NCI-H2081 (cell line): Measurements from ENCODE around the gene TRIM33.
A peak's percentile ranks its signal among the peaks of the same experiment; 100 is the strongest.
"Not testable (repeated sequence)": the region's sequence is repeated elsewhere in the genome, so short reads cannot be mapped to it uniquely, and the experiment has no call there.

Source experiments
- DNase-seq, 2 experiments: peaks; one replicate each; lab custom pipeline; 2025; lab: John Stamatoyannopoulos, UW

Gene TRIM33

GRCh38 chr1:114397601-114398000 lies 113.4 kb downstream of the TRIM33 start:
- no peak for DNase-seq

GRCh38 chr1:114395863-114396262 lies 115.1 kb downstream of the TRIM33 start:
- no peak for DNase-seq

- no peak for DNase-seq
Measured at GRCh38 chr1:114390960-114391359, 120.0 kb downstream of the TRIM33 start.

GRCh38 chr1:114390361-114390760 lies 120.6 kb downstream of the TRIM33 start:
- no peak for DNase-seq

GRCh38 chr1:114388432-114389003 lies 122.5 kb downstream of the TRIM33 start:
- no peak for DNase-seq

- not testable (repeated sequence) for DNase-seq
Measured at GRCh38 chr1:114387585-114387984, 123.4 kb downstream of the TRIM33 start.

GRCh38 chr1:114387010-114387360 lies 124.0 kb downstream of the TRIM33 start:
- no peak for DNase-seq

GRCh38 chr1:114386129-114387009 lies 124.6 kb downstream of the TRIM33 start:
- DNase-seq, result no peak

- DNase-seq, result no peak
Measured at GRCh38 chr1:114384922-114385321, 126.1 kb downstream of the TRIM33 start.

- DNase-seq, result no peak
Measured at GRCh38 chr1:114379987-114380386, 131.0 kb downstream of the TRIM33 start.

- DNase-seq, result no peak
Measured at GRCh38 chr1:114379358-114379757, 131.6 kb downstream of the TRIM33 start.

- DNase-seq, result no peak
Measured at GRCh38 chr1:114377356-114377755, 133.6 kb downstream of the TRIM33 start.

- no peak for DNase-seq
Measured at GRCh38 chr1:114369930-114370329, 141.1 kb downstream of the TRIM33 start.

- DNase-seq, result not testable (repeated sequence)
Measured at GRCh38 chr1:114369266-114369919, 141.6 kb downstream of the TRIM33 start.

GRCh38 chr1:114368560-114369255 lies 142.3 kb downstream of the TRIM33 start:
- DNase-seq, result no peak

- DNase-seq, result no peak
Measured at GRCh38 chr1:114367810-114368209, 143.2 kb downstream of the TRIM33 start.

- not testable (repeated sequence) for DNase-seq
Measured at GRCh38 chr1:114363230-114363629, 147.8 kb downstream of the TRIM33 start.

- DNase-seq, result no peak
Measured at GRCh38 chr1:114359791-114360190, 151.2 kb downstream of the TRIM33 start.

- no peak for DNase-seq
Measured at GRCh38 chr1:114355240-114355639, 155.8 kb downstream of the TRIM33 start.

GRCh38 chr1:114353262-114353661 lies 157.7 kb downstream of the TRIM33 start:
- DNase-seq, result peak; percentile 44 to 65

- no peak for DNase-seq
Measured at GRCh38 chr1:114352797-114353196, 158.2 kb downstream of the TRIM33 start.

- no peak for DNase-seq
Measured at GRCh38 chr1:114350731-114351445, 160.1 kb downstream of the TRIM33 start.
